AG20443 (cell line): ENCODE results near the gene IDH3A.
"Not testable (repeated sequence)": the region's sequence is repeated elsewhere in the genome, so short reads cannot be mapped to it uniquely, and the experiment has no call there.

ENCODE experiments used
- DNase-seq: peaks from one replicate; pipeline ENCODE4 v3.0.0; 2012; ENCODE audit warnings: low spot score, mixed read lengths

The IDH3A gene

DNA sequence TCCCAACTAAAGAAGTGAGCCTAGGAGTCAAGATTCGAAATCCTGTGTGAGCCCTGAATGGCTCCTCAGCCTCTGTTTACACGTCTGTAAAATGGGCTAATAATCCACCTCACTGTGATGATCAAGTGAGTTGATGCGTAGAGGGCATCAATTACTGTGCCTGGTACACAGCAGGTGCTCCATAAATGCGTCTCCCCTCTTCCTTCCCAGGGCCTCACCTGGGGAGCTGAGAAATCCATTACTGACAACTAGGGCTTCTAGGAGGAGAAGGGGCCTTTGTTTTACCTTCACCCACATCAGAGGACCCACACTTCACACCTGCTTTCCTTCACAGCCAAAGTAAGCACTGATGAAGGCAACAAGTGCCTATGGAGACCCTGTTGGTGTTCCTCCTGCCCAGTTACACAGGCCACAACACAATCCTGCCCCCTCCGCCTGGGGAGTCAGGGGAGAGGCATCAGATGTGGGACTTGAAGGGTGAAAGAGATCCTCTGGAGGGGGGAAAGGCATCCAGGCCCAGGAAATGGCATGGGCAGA, 19.3 kb upstream of the IDH3A start:
- no peak for DNase-seq

DNA sequence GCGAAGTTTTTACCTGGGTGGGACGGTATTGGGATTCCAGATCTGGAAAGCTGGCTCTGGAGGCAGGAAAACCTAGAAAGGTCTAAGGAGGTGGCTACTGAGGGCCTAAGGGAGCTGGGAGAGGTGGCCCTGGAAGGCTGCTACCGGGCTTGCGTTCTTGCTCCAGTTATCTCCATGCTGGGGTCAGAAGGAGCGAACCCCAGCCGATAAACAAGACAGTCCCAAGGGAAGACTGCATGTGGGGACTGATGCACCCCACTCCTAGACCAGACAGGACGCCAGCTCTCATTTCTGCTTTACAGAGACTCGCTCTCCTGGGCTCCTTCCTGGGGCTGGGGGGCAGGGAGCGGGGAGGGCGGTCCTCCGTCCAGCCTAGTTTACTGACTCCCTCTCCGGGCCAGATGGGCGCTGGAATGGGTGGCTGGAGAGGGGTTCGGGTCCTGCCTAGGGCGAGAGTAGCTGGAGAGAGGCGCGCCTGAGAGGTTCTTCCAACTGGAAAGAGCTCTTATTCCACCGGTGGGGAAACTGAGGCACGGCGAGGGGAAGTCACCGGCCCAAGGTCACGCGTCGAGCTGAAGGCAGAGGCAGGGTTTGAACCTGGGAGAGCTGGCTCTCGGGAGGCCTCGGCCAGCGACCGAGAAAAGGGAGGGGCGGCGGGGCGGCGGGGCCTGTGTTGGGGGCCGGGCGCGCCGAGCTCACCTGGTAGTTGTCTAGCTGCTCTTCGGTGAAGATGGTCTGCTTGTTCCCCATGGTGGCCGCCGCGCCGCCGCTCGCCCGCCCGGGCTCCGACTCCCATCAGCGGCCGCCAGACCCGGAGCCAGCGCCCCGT, 18.5 kb upstream of the IDH3A start:
- DNase-seq: no peak

DNA sequence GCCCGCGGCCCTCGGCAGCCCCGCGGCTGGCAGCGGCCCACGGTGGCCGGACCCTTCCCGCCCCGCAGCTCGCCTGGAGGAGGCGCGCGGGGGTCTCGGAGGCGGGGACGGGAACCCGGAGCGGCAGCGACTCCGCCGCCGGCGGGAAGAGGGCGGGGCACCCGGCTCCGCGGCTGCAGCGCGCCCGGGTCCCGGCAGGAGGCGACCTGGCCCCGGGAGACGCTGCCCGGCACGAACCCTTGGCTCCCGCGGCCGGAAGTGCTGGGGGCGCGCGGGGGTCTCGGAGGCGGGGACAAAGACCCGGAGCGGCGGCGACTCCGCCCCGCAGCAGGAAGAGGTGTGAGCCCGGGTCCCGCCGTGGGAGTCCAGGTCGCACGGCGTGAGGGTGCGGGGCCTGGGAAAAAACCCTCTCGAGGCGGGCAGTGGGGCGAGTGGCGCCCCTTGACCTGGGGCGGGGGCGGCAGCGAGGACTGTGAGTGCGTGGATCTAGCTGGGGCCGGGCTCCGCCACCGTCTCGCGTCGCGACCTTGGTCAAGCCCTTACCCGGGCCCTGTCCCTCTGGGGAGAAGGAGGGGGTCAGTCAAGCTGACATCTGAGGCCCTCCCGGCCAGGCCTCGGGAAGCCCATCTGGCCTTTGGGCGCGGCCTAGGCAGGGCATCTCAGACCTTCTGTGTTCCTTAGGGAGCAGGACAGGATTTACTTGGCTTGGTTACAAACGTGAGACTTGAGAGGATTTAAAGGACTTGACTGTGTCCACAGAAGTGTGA, 17.7 kb upstream of the IDH3A start, which contains the start of gene CIB2:
Gene CIB2, minus strand, starts transcription at position 151 of the 767 bp plus-strand sequence. CDS start 230 bp downstream, outside the sequence.
- DNase-seq: peak; percentile 97

DNA sequence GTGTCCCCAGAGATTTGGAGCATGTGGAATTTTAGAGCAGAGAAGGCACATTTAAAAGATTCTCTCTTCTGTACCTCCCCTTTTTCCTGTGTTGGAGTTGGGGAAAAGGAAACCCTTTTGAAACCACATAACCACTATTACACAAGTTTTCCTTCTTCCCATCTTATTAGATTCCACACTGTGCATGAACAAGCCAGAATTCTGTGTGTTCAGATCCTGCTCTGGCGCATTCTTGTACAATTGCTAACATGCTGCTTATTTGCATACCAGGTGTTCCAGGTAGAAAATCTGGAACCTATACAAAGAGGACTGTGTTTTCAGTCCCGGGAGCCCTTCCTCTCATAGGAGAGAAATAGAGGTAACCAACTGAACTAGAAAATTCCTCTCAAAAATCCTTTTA, 15.4 kb upstream of the IDH3A start:
- DNase-seq: no peak

DNA sequence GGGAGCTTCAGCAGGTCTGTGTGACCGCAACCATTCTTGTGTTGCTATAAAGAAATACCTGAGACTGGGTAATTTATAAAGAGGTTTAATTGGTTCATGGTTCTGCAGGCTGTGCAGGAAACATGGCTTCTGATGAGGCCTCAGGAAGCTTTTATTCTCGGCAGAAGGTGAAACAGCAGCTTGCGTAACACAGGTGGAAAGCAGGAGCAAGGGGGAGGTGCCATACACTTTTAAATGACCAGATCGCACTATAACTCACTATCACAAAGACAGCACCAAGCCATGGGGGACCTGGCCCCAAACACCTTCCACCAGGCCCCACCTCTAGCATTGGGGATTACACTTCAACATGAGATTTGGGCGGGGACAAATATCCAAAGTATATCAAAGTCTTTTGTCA, 9.6 kb upstream of the IDH3A start:
- no peak for DNase-seq

DNA sequence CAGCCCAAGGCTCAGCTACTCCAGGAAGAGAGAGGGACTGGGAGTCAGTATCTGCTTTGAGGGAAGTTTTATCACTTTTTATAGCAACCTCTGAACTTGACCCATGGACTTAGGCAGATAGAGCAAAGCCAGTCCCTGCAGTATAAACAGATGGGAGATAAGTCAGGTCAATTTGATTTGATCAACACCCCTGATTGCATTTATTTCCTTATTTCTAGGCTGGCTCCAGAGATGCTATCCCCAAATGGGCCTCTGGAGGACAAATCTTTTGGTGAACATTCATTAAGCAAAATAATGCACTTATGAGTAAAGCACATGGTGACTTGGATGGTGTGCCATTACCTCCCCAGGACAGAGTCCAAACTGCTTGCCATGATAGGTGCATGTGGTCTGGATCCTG, 8.9 kb upstream of the IDH3A start:
- DNase-seq: no peak

DNA sequence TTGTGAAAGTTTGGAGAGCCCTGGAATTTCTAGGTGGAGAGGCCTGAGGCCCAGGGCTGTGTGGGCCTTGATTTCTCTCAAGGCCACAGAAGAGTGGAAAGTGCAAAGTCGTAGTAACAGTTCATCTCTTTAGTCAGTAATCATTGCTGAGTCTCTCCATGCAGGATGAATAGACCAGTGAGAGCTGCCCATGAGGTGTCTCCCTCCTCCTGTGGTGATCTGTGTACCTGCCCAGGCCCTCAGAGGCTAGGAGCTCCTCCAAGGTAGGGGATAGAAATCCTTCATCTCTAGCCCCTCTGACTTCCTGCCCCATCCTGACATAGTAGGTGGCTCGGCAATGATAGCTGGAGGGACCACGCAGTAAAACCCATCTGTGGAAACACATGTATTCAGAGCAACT, 6.8 kb upstream of the IDH3A start:
- no peak for DNase-seq

DNA sequence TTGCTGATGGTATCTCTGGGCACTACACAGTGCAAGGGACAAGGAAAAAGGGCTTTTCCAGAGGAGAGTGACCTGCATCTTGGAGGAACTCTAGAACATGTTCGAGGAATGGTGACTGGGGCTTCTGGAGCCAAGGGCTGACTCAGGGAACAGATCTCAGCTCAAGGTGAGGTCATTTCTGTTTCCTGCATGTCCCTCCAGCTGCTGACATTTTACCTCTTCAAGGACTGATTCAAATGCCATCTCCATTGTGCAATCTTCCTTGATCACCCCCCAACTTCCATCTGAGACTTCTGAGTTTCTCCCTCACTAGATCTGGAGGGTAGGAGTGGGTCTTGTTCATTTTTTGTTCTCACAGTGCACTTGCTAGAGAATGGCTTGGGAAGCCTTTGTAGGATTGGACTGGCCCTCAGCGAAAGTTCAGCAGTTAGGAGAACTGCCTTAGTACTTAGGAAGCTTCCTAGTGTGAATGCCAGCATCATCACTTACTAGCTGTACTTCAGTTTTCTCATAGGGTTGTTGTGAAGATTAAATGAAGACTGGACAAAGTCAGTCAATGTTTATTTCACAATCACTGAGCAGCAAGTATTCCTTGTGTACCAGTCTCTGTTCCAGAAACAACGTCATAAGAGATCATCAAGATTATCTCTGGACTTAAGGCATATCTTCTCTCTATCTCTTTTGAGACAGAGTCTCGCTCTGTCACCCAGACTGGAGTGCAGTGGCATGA, 2.6 kb upstream of the IDH3A start:
- no peak for DNase-seq

DNA sequence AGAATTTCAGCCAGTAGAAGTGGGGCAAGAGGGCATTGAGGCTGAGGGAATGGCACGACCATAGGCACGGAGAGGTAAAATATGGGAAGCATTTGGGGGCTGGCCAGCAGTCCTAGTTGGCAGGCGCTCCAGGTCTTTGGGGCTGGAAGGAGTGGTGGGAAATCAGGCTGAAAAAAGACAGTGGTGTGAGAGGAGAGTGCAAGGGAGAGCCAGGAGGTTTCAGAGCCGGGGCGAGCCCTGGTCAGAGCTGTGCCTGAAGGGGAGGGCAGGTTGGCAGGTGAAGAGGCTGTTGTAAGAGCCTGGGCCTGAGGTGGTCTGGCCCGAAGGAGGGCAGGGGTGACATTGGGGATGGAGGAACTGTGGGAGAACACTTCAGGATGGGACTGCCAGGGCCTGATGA, 1.6 kb upstream of the IDH3A start:
- DNase-seq: no peak

DNA sequence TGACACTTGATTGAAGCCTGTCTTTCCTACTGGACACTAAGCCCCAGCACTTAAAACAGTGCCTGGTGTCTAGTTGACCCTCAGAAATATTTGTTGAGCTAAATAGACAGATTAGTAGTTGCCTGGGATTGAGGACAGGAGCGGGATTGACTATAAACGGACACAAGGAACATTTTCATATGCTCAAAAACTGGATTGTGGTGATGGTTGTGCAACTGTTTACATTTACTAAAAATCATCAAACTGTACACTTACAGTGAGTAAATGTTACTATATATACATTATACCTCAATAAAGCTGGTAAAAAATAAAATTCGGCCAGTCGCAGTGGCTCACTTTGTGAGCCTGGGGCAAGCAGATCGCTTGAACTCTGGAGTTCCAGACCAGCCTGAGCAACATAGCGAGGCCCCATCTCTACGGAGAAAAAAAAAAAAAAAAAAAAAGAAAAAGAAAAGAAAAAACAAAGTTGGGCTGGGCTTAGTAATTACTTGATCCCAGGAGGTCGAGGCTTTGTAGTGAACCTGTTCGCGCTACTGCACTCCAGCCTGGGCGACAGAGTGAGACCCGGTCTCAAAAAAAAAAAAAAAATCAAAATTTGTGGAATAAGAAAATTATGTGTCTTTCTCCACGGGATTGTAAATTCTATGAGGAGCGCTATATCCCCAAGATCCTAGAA, 632 bp upstream of the IDH3A start:
- DNase-seq: no peak

DNA sequence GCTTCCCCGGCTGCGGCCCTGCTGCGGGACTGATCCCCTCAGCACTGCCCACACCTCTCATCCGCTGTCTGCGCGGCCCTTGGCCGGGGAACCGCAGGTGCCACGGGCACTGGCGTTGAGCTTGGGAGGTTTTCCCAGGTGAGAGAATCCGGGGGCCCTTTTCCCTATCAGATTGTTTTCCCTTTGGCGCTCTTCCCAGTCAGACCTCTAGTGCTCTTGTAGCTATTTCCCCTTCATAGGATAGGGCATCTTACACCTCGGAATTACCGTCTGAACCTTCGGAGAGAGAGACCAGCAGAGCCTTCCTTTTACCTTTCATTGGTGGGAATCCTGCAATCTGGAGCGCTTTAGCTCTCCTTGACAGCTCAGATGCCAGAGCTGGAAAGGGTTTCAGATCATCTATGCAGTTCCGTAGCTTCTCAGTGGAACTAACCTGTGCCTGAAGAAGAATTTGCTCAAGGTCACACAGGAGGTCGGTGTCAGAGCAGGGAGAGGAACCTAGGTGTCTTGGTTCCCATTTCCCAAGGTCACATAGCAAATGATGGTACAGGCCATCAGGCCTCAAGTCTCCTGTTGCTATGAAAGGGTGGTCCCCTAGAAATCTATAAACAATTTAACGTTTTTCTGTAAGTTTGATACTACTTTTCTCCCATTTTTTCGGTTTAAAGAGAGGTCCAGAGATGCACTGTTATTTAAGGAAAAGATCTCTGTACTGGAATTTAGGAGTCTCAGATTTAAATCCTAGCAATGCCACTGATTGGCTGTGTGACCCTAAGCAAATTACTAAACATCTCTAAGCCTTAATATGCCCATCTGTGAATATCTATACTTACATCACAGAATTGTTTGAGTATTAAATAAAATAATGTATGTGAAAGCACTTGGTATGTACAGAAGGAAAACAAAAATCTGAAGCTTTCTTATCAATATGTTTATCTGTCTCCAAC, 916 bp downstream of the IDH3A start:
- DNase-seq: no peak

DNA sequence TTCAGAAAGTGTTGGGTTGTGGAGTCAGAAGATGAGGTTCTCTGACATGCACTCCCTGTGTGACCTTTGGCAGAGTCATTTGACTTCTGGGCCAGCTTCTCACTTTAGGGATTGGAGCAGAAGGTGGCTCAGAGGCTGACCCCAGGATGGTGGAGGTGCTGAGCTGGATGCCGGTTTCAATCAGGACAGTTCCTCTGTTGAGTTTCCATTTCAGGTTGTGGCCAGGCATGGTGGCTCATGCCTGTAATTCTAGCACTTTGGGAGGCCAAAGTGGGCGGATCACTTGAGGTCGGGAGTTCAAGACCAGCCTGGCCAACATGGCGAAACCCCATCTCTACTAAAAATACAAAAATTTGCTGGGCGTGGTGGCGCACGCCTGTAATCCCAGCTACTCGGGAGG, 1.9 kb downstream of the IDH3A start:
- DNase-seq: not testable (repeated sequence)

DNA sequence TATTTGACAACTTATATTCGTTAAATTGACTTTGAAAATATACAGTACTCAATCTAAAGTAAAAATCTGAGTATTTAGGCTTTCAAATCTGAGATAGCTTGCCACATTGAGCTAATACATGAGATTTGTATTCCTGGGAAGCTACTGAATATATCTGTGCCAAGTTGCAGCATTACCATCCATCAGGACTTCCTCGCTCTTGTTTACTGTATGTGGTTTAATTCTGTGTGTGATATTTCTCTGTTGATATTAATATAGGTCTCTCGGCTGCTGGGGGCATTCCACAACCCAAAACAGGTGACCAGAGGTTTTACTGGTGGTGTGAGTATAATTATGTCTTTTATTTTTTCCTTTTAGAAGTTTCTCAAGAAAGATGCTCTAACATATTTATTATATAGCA, 5.8 kb downstream of the IDH3A start:
- no peak for DNase-seq

DNA sequence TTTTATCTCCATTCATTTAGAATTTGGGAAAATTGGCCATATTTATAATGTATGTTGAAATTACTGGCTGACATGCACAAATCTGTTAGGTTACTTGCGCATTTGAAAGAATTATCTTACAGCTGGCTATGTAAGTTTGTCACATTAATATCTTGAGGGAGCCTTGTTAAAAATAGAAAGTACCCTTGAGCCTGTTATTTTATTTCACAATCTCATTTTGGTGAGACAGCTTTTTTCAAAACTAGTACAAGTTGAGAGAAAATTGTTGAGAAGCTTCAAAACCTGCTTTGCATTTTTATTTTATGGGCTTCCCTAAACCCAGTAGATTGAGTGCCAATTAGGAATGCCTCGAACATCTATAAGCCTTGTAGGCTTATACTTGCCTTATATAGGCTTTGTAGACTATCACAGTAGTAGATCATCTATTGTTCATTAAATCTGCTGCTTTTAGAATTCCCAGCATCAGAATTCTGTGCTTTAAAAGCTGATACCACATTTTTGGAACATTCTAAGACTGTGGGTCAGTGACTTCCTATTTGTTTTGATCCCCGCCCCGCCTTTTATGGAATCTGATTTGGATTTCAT, 6.3 kb downstream of the IDH3A start:
- no peak for DNase-seq

DNA sequence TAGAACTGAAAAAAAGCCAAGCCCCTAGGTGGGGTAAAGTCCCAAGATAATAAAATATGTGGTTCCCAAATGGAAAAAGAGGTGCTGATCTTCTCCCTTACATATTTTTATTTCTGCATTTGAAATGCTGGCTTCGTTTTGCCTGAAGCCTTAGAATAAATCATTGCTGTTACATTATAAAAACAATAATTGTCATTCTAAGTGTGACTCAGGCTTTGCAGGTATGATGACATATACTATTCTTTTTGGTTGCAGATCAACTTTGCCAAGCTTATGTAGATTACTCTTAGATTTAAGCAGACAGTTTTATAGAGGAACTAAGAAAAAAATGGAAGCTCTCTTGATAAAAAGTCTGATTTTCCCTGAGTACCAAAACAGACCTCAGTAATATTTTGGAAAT, 7.5 kb downstream of the IDH3A start:
- DNase-seq: no peak

DNA sequence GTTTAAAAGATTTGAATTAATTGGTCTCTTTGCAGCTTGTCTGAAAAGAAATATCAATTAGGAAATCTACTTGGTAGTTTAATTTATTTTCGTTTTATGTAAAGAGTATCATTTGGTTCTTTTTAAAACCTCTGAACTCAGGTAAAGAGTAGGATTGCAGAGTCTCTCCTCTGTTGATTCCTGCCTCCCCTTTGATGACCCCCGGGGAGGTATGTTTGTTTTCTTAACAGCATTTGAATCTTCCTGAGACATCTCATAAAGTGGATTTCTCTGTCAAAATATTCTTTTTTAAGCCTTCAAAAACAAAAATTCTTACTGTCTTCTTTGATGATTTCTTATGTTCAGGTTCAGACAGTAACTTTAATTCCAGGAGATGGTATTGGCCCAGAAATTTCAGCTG, 8.0 kb downstream of the IDH3A start:
- DNase-seq: no peak

DNA sequence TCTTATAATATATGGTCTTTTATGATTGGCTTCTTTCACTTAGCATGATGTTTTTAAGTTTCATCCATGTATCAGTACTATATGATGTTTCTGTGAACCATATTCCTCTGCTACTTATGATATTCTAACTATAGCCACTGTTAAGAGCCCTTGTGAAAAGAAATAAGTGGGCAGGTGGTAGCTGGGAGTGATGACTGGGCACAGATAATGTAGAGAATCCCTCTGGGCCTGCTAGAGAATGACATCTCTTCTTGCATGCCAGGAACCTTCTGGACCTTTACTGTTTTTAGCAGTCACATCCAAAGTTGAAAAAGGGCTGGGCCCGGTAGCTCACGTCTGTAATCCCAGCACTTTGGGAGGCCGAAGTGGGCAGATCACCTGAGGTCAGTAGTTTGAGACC, 10.2 kb downstream of the IDH3A start:
- no peak for DNase-seq

DNA sequence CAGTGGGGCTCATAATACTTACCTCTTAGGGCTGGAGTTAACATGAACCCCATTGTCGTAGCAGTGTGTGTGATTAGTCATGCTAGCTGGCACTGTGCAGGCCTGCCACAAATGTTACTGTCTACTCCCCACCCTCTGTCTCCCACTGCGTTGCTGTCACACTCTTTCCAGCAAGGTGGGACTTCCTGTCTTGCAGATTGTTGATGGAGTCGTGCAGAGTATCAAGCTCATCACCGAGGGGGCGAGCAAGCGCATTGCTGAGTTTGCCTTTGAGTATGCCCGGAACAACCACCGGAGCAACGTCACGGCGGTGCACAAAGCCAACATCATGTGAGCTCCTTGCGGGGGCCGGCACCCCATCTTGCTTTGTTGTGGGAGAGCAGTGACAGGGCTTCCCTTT, 12.9 kb downstream of the IDH3A start:
- no peak for DNase-seq

DNA sequence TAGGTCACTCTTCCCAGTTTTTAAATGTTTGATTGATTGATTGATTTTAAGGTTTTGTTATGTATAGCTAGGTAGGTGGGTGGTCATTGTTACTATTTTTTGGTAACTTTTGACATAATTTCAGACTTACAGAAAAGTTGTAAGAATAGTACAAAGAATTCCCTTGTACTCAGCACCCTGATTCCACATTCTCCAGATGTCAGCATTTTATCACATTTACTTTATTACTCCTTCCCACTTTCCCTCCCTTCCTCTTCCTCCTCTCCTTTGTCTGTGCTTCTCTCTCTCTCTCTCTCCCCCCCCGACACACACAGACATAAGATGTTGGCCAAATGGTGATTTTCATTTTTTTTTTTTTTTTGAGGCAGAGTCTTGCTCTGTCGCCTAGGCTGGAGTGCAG, 14.8 kb downstream of the IDH3A start:
- DNase-seq: no peak

DNA sequence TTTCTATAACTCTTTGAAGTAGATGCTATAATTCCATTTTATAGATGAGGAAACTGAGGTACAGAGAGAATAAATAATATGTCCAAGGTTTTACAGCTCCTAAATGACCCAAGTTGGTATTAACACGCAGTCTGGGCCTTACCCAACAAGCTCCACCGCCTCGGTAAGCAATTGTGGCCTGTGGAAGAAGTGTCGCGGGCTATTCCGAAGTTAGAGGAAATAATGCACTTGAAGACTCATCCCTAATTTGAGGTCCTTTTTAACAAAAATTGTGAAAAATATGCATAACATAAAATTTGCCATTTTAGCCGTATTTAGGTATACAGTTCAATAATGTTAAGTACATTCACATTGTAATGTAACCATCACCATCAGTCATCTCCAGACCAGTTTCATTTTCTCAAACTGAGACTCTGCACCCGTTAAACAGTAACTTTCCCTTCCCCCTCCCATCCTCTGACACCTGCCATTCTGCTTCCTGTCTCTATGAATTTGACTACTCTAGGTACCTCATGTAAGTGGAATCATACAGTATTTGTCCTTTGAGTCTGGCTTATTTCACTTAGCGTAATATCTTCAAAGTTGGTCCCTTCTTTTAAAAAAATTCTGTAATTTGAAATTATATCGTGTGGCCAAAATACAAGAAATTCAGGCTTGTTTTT, 18.2 kb downstream of the IDH3A start:
- DNase-seq: no peak
